ENCODE measurements around the gene SOWAHA.

Gene SOWAHA

GRCh38 chr5:132825033-132825833 is 12.1 kb downstream of the SOWAHA start:
- Mint-ChIP-seq H3K4me3 (peak overlapping the region; percentile 45), H3K4me1 (peaks cover 13% of the 10 kb centered on the region), H3K36me3 (no peaks in the 10 kb centered on the region), H3K27ac (no peak overlapping the region), H3K9me3 (no peaks in the 10 kb centered on the region)
- DNase-seq (ENCODE audit: low spot score in 2 of 2) (no peak), ATAC-seq (peak; percentile 8)

GRCh38 chr5:132825834-132826391 is 12.8 kb downstream of the SOWAHA start:
- H3K4me3 Mint-ChIP-seq: peak overlapping the region; percentile 45

GRCh38 chr5:132826424-132827082 is 13.5 kb downstream of the SOWAHA start:
- DNase-seq (ENCODE audit: low spot score in 2 of 2) (no peak), ATAC-seq (no peak)
- no peaks in the 10 kb centered on the region for H3K9me3 Mint-ChIP-seq
- peaks cover 17% of the 10 kb centered on the region for H3K4me1 Mint-ChIP-seq
- no peak overlapping the region for H3K27ac Mint-ChIP-seq
- no peaks in the 10 kb centered on the region for H3K36me3 Mint-ChIP-seq
- peak overlapping the region; percentile 45 for H3K4me3 Mint-ChIP-seq

More at GRCh38 chr5:132825834-132826391, 12.8 kb downstream of the SOWAHA start:
- peak; percentile 49 for ATAC-seq
- no peak for DNase-seq (ENCODE audit: low spot score in 2 of 2)
- Mint-ChIP-seq H3K4me1 (peaks cover 11% of the 10 kb centered on the region), H3K9me3 (no peaks in the 10 kb centered on the region), H3K36me3 (no peaks in the 10 kb centered on the region), H3K27ac (no peak overlapping the region)

- ATAC-seq (no peak), DNase-seq (ENCODE audit: low spot score in 2 of 2) (no peak)
- Mint-ChIP-seq H3K4me3 (no peak overlapping the region), H3K36me3 (no peaks in the 10 kb centered on the region), H3K27ac (no peak overlapping the region), H3K9me3 (no peaks in the 10 kb centered on the region), H3K4me1 (peaks cover 17% of the 10 kb centered on the region)
Observed at GRCh38 chr5:132827943-132828673, 15.0 kb downstream of the SOWAHA start.

- Mint-ChIP-seq H3K9me3 (no peaks in the 10 kb centered on the region), H3K4me3 (peak overlapping the region; percentile 77), H3K36me3 (no peaks in the 10 kb centered on the region), H3K27ac (no peak overlapping the region), H3K4me1 (peaks cover 17% of the 10 kb centered on the region)
- DNase-seq (ENCODE audit: low spot score in 2 of 2) (no peak), ATAC-seq (no peak)
Observed at GRCh38 chr5:132828846-132829494, 15.9 kb downstream of the SOWAHA start.

GRCh38 chr5:132829742-132830435 is 16.8 kb downstream of the SOWAHA start:
- no peaks in the 10 kb centered on the region for H3K36me3 Mint-ChIP-seq
- ATAC-seq: peak; percentile 87
- H3K4me3 Mint-ChIP-seq: peak overlapping the region; percentile 77
- H3K27ac Mint-ChIP-seq: peak overlapping the region; percentile 72
- H3K9me3 Mint-ChIP-seq: no peaks in the 10 kb centered on the region
- peaks cover 17% of the 10 kb centered on the region for H3K4me1 Mint-ChIP-seq
- peak; percentile 67 to 86 for DNase-seq (ENCODE audit: low spot score in 2 of 2)

- H3K9me3 Mint-ChIP-seq: no peaks in the 10 kb centered on the region
- H3K4me1 Mint-ChIP-seq: peaks cover 17% of the 10 kb centered on the region
- ATAC-seq: peak; percentile 63
- DNase-seq (ENCODE audit: low spot score in 2 of 2): no peak
- no peaks in the 10 kb centered on the region for H3K36me3 Mint-ChIP-seq
- peak within 1 kb of the TSS; percentile 77 for H3K4me3 Mint-ChIP-seq
- peak within 1 kb of the TSS; percentile 72 for H3K27ac Mint-ChIP-seq
Observed at GRCh38 chr5:132830436-132831094, 17.5 kb downstream of the SOWAHA start, which contains the start of gene SHROOM1. Gene SHROOM1 (minus strand): TSS chr5:132830647. CDS start chr5:132826140, 4,507 bp downstream.

- no peak for DNase-seq (ENCODE audit: low spot score in 2 of 2)
- H3K27ac Mint-ChIP-seq: no peak overlapping the region
- peak overlapping the region; percentile 77 for H3K4me3 Mint-ChIP-seq
- H3K4me1 Mint-ChIP-seq: peaks cover 17% of the 10 kb centered on the region
- no peaks in the 10 kb centered on the region for H3K36me3 Mint-ChIP-seq
- no peaks in the 10 kb centered on the region for H3K9me3 Mint-ChIP-seq
- ATAC-seq: no peak
Observed at GRCh38 chr5:132831095-132831860, 18.2 kb downstream of the SOWAHA start.

- ATAC-seq: no peak
- Mint-ChIP-seq H3K9me3 (no peaks in the 10 kb centered on the region), H3K4me1 (peaks cover 17% of the 10 kb centered on the region), H3K4me3 (no peak overlapping the region), H3K36me3 (no peaks in the 10 kb centered on the region), H3K27ac (no peak overlapping the region)
- no peak for DNase-seq (ENCODE audit: low spot score in 2 of 2)
Observed at GRCh38 chr5:132832612-132833011, 19.5 kb downstream of the SOWAHA start.

GRCh38 chr5:132834057-132834456 is 21.0 kb downstream of the SOWAHA start:
- DNase-seq (ENCODE audit: low spot score in 2 of 2) (no peak), ATAC-seq (no peak)
- no peak overlapping the region for H3K27ac Mint-ChIP-seq
- no peak overlapping the region for H3K4me3 Mint-ChIP-seq
- H3K9me3 Mint-ChIP-seq: no peaks in the 10 kb centered on the region
- H3K4me1 Mint-ChIP-seq: peaks cover 17% of the 10 kb centered on the region
- no peaks in the 10 kb centered on the region for H3K36me3 Mint-ChIP-seq

GRCh38 chr5:132836852-132837251 is 23.8 kb downstream of the SOWAHA start:
- Mint-ChIP-seq H3K27ac (no peak overlapping the region), H3K9me3 (no peaks in the 10 kb centered on the region), H3K36me3 (no peaks in the 10 kb centered on the region), H3K4me3 (no peak overlapping the region), H3K4me1 (no peaks in the 10 kb centered on the region)
- ATAC-seq (no peak), DNase-seq (ENCODE audit: low spot score in 2 of 2) (no peak)

- H3K9me3 Mint-ChIP-seq: no peaks in the 10 kb centered on the region
- H3K4me3 Mint-ChIP-seq: no peak overlapping the region
- DNase-seq (ENCODE audit: low spot score in 2 of 2): no peak
- peak overlapping the region; percentile 40 for H3K27ac Mint-ChIP-seq
- H3K4me1 Mint-ChIP-seq: no peaks in the 10 kb centered on the region
- no peaks in the 10 kb centered on the region for H3K36me3 Mint-ChIP-seq
- ATAC-seq: no peak
Observed at GRCh38 chr5:132837868-132838267, 24.8 kb downstream of the SOWAHA start.

- no peak for DNase-seq (ENCODE audit: low spot score in 2 of 2)
- no peaks in the 10 kb centered on the region for H3K4me1 Mint-ChIP-seq
- H3K9me3 Mint-ChIP-seq: no peaks in the 10 kb centered on the region
- H3K36me3 Mint-ChIP-seq: no peaks in the 10 kb centered on the region
- no peak overlapping the region for H3K4me3 Mint-ChIP-seq
- peak overlapping the region; percentile 54 for H3K27ac Mint-ChIP-seq
- no peak for ATAC-seq
Observed at GRCh38 chr5:132838516-132839282, 25.6 kb downstream of the SOWAHA start.
